Hematopoietic multipotent progenitor cell treated with erythropoietin and hydrocortisone succinate and interleukin-3 and kit ligand, for 6 days (in vitro differentiated cells): ENCODE measurements around the gene UBE3A.

Source experiments
- DNase-seq: peaks from one replicate; pipeline ENCODE4 v3.0.0-alpha.2; 2015

UBE3A gene

DNA sequence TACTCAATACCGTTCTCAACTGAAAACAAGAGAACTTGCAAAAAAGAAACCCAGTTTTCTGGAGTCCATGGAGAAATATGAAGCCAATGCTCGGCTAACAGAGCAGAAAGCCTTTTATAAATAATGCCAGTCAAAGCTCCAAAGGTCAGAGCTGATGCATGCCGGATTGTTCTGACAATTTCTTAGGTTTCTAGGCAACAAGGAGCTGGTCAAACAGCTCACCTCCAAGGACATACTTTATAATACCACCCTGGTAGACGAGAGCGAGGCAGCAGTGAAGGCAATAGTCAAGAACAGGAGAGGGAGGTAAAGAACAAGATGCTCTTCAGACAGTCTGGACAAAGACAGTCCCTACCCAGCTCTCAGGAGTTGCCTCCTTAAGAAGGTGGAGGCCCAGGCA, 111.1 kb downstream of the UBE3A start:
- DNase-seq, result no peak

DNA sequence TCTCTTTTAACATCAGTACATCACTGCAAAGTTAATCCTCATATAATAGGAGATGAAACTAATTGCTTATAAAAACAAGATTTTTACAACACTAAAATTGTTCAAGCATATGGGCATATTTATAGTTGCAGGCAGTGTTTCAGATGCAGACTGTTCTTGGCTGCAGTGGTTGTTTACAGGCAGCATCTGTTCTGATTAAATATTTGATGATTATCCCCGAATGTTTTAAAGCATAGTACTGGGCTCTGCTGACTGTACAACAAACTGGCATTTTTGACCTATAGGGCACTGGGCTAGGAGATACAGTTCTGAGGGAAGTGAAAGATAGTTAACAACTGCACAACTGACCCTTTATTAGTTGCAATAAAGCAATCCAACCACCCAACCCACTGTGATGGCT, 113.6 kb downstream of the UBE3A start:
- DNase-seq, result no peak

DNA sequence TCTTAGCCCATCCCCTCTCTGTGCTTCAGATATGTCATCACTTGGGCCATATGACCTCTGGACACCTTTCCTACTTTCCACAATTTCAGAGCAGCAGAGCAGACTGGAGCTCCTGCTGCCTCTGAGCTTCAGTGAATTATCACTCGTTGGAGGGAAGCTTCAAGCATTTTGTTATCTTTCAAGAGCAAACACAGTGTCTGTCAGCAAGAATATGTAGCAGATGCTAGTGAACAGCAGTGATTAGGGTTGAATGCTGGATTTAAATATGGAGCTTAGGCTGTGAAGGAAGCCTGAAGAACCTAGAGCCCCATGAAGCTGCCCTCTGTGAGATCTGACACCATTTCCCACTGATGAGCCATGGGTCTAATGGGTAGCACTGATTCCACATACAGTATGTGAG, 115.4 kb downstream of the UBE3A start:
- no peak for DNase-seq

DNA sequence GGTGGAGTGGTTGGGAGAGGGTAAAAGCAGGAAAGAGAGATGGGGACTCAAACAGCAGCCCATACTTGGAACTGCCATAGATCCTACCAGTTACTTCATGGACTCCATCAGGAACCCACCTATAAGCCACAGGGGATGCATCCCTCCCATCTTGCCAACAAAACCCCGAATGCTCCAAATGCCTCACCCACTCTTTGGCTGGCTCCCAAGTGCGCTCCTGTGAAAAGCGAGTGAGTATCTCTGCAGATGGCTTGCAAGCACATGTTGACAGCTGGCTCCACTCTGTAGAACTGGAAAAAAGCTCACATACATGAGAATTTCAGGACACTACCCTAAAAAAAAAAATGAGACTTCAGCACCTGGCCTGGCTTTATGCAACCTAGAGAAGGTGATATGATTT, 151.0 kb downstream of the UBE3A start:
- DNase-seq, result no peak
